PC-9 (cell line): ENCODE data around the gene HMCES.

Source experiments
- EZH2 ChIP-seq: fragments of 200-600 bp; sonication (generic); IDR thresholded peaks from 2 replicates; pipeline ENCODE4 v1.8.0; 2017; ENCODE audit warnings: antibody characterized with exemption, low read depth
- TF ChIP-seq, protein P1 (sequence below): fragments of 200-600 bp; sonication (generic); conservative IDR thresholded peaks from 2 replicates; pipeline ENCODE4 v1.6.1; 2017; ENCODE audit warnings: mixed run types, antibody characterized with exemption, mild to moderate bottlenecking, moderate library complexity

DNA sequence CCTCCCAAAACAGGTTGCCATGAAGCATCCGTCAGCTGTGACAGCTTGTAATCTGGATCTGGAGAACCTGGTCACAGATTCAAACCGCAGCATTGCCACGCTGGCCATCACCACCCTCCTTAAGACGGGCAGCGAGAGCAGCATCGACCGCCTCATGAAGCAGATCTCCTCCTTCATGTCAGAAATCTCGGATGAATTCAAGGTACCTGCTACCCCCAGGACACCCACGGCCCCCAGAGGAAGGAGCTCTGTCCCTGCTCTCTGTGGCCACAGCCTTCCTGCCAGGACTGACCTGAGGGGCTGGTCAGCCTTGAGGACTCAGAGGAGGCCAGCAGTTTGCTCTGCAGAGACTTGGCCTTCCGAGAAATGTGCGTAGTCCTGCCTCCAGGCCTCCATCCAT lies 18.1 kb upstream of the HMCES start:
- TF ChIP-seq, protein P1, sequence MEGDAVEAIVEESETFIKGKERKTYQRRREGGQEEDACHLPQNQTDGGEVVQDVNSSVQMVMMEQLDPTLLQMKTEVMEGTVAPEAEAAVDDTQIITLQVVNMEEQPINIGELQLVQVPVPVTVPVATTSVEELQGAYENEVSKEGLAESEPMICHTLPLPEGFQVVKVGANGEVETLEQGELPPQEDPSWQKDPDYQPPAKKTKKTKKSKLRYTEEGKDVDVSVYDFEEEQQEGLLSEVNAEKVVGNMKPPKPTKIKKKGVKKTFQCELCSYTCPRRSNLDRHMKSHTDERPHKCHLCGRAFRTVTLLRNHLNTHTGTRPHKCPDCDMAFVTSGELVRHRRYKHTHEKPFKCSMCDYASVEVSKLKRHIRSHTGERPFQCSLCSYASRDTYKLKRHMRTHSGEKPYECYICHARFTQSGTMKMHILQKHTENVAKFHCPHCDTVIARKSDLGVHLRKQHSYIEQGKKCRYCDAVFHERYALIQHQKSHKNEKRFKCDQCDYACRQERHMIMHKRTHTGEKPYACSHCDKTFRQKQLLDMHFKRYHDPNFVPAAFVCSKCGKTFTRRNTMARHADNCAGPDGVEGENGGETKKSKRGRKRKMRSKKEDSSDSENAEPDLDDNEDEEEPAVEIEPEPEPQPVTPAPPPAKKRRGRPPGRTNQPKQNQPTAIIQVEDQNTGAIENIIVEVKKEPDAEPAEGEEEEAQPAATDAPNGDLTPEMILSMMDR = no peak
- no peak for TF ChIP-seq EZH2
